Keratinocyte (primary cell): Measurements from ENCODE around the gene FFAR2. TPM values are rescaled to one million over a fixed set of nuclear protein-coding genes. Genes with fewer than 3 reads are reported as not detected.
"Not testable (repeated sequence)": the region's sequence is repeated elsewhere in the genome, so short reads cannot be mapped to it uniquely, and the experiment has no call there.

Experiments
- DNase-seq: peaks from one replicate; pipeline ENCODE4 v3.0.0-alpha.2; 2011; ENCODE audit warnings: low read depth, missing footprints, low spot score
- FAIRE-seq: peaks from 2 replicates; lab custom pipeline; 2011; peaks lifted over from hg19 to GRCh38; lab: Jason Lieb, UNC
- H2AFZ ChIP-seq: 2 replicates; pipeline ENCODE4 v1.6.0; 2012; ENCODE audit warnings: low read length, control low read depth, inconsistent platforms; ENCODE audit not compliant: control insufficient read depth
- H3K27ac ChIP-seq: 2 replicates; pipeline ENCODE4 v1.5.1; 2011; ENCODE audit warnings: low read length; ENCODE audit not compliant: control insufficient read depth, insufficient read depth
- H3K27me3 ChIP-seq: 3 replicates; pipeline ENCODE4 v1.6.0; 2011; ENCODE audit warnings: low read length; ENCODE audit not compliant: control insufficient read depth, insufficient read depth; ENCODE audit errors: extremely low read depth
- H3K36me3 ChIP-seq, 2 experiments: 2 replicates in 1 of 2; 3 replicates in 1 of 2; pipeline ENCODE4 v1.5.1; 2011; ENCODE audit warnings: low read length in 2 of 2, mild to moderate bottlenecking in 1 of 2; ENCODE audit not compliant: control insufficient read depth in 2 of 2, insufficient read depth in 2 of 2; ENCODE audit errors: extremely low read depth in 1 of 2
- H3K4me1 ChIP-seq: 3 replicates; pipeline ENCODE4 v1.5.1; 2011; ENCODE audit warnings: low read length; ENCODE audit not compliant: control insufficient read depth, insufficient read depth; ENCODE audit errors: extremely low read depth
- H3K4me2 ChIP-seq: 3 replicates; pipeline ENCODE4 v1.6.0; 2011; ENCODE audit warnings: low read depth, low read length; ENCODE audit not compliant: control insufficient read depth, insufficient read depth; ENCODE audit errors: extremely low read depth
- H3K4me3 ChIP-seq, 3 experiments: fragments of 200-600 bp in 1 of 3; sonication (generic) in 1 of 3; 2 replicates in 2 of 3; 3 replicates in 1 of 3; pipeline ENCODE4 v1.5.1; 2011 to 2016; ENCODE audit warnings: low read length in 3 of 3, mild to moderate bottlenecking in 3 of 3, control low read depth in 2 of 3, inconsistent platforms in 1 of 3, low read depth in 1 of 3, mixed read lengths in 1 of 3, mixed run types in 1 of 3, moderate library complexity in 1 of 3; ENCODE audit not compliant: control insufficient read depth in 2 of 3, insufficient read depth in 2 of 3; ENCODE audit errors: extremely low read depth in 1 of 3
- H3K79me2 ChIP-seq: 2 replicates; pipeline ENCODE4 v1.6.0; 2012; ENCODE audit warnings: low read length; ENCODE audit not compliant: control insufficient read depth, insufficient read depth
- H3K9ac ChIP-seq: 3 replicates; pipeline ENCODE4 v1.6.0; 2011; ENCODE audit warnings: low read length; ENCODE audit not compliant: control insufficient read depth, insufficient read depth; ENCODE audit errors: extremely low read depth
- H3K9me1 ChIP-seq: 3 replicates; pipeline ENCODE4 v1.6.0; 2011; ENCODE audit warnings: low read length; ENCODE audit not compliant: control insufficient read depth, insufficient read depth; ENCODE audit errors: extremely low read depth
- H3K9me3 ChIP-seq: 2 replicates; pipeline ENCODE4 v1.5.1; 2012; ENCODE audit warnings: low read depth, low read length; ENCODE audit not compliant: control insufficient read depth
- H4K20me1 ChIP-seq: 3 replicates; pipeline ENCODE4 v1.6.0; 2011; ENCODE audit warnings: low read length; ENCODE audit not compliant: control insufficient read depth, insufficient read depth; ENCODE audit errors: extremely low read depth
- EZH2 ChIP-seq: IDR thresholded peaks from one replicate; pipeline ENCODE4 v1.6.1; 2012; ENCODE audit warnings: inconsistent platforms, mild to moderate bottlenecking, low read length, moderate library complexity
- dilution Hi-C: fragments of 300-500 bp; cut with MboI; formaldehyde crosslinking; loops from one replicate; pipeline ENCODE4 v1.7.0; 2020; ENCODE audit warnings: low sequenced_read_pairs; ENCODE audit not compliant: extremely low pct_ligation_motif_present
- polyA plus RNA-seq, 5 experiments: library from polyadenylated mRNA; depleted of rRNA in 3 of 5; stranded (reverse) in 3 of 5; stranded (forward) in 1 of 5; unstranded in 1 of 5; fragments of >200 nt; gene quantifications; 1 replicate in 1 of 5; 2 replicates in 3 of 5; 3 replicates in 1 of 5; pipeline versions ENCODE4 v1.2.1 to v1.2.3, GENCODE V29; 2011 to 2012; ENCODE audit warnings: missing spikeins in 2 of 5, low read depth in 1 of 5, low replicate concordance in 1 of 5
- TF ChIP-seq, protein P1 (sequence below), 3 experiments: IDR thresholded peaks in 1 of 3; conservative IDR thresholded peaks in 1 of 3; optimal IDR thresholded peaks in 1 of 3; 2 replicates in 2 of 3; 3 replicates in 1 of 3; pipeline versions ENCODE3 to v1.5.1; 2011; ENCODE audit warnings: low read length in 3 of 3, mild to moderate bottlenecking in 3 of 3, moderate library complexity in 2 of 3, control low read depth in 1 of 3, inconsistent platforms in 1 of 3; ENCODE audit not compliant: insufficient read depth in 2 of 3; ENCODE audit errors: extremely low read depth in 1 of 3

Gene FFAR2
- polyA plus RNA-seq, 1 donor (not counting 4 experiments of a cell fraction or from before 2014, with no cell fraction given), result not detected

DNA sequence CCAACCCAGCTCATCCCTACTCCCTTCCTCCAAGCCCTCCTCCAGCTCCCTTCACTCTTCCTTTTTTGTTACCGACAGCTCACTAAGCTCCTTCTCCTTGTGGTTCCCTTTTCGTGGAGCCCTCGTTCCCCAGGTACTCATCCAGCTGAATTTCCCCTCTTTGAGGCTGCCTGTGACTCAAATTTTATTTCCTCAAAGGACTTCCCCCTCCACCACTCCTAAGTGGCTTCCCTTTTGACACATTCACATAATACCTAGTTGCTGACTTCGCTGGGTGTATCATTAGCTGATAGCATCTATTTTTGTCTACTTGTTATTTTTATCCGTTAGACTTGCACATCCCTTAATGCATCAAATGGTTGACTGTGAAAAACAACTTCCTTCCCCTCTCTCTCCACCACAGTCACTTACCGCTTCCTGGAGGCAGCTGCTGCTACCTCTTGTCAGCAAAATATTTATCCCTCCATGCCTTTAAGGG is 14.5 kb downstream of the FFAR2 start:
- dilution Hi-C loops, result no loop called here
- DNase-seq (no peak), FAIRE-seq (no peak)
- Histone ChIP-seq H3K27ac (no peak overlapping the region), H3K4me2 (no peak overlapping the region), H3K79me2 (no peaks in the 10 kb centered on the region), H3K4me1 (no peaks in the 10 kb centered on the region), H2AFZ (no peak overlapping the region), H4K20me1 (no peaks in the 10 kb centered on the region), H3K4me3 (no peak overlapping the region), H3K9ac (no peak overlapping the region), H3K27me3 (no peaks in the 10 kb centered on the region), H3K9me1 (no peaks in the 10 kb centered on the region), H3K9me3 (no peaks in the 10 kb centered on the region), H3K36me3 (no peaks in the 10 kb centered on the region)
- TF ChIP-seq, protein P1, sequence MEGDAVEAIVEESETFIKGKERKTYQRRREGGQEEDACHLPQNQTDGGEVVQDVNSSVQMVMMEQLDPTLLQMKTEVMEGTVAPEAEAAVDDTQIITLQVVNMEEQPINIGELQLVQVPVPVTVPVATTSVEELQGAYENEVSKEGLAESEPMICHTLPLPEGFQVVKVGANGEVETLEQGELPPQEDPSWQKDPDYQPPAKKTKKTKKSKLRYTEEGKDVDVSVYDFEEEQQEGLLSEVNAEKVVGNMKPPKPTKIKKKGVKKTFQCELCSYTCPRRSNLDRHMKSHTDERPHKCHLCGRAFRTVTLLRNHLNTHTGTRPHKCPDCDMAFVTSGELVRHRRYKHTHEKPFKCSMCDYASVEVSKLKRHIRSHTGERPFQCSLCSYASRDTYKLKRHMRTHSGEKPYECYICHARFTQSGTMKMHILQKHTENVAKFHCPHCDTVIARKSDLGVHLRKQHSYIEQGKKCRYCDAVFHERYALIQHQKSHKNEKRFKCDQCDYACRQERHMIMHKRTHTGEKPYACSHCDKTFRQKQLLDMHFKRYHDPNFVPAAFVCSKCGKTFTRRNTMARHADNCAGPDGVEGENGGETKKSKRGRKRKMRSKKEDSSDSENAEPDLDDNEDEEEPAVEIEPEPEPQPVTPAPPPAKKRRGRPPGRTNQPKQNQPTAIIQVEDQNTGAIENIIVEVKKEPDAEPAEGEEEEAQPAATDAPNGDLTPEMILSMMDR (optimal IDR thresholded peaks at IDR 0.05 in 1 of 3, IDR thresholded peaks at IDR 0.05 in 1 of 3, conservative IDR thresholded peaks at IDR 0.05 in 1 of 3; ENCODE audit: extremely low read depth in 1 of 3, insufficient read depth in 2 of 3, low read length in 3 of 3), result no peak

DNA sequence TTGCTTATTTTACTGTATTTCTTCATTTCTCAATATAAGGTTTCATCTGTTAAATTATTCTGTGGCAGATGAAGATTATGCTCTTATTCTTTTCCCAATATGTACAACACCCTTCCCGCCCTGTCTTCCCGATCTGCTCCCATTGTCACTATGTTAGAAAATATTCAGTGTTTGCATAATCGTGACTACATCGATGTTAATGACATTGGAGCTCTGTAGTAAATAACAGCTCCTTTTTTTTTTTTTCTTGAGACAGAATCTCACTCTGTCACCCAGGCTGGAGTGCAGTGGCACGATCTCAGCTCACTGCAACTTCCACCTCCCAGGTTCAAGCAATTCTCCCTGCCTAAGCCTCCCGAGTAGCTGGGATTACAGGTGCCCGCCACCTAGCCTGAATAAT is 14.9 kb downstream of the FFAR2 start:
- H3K4me2 ChIP-seq, H3K9me1 ChIP-seq, H3K27ac ChIP-seq, H3K4me3 ChIP-seq, H3K9me3 ChIP-seq, H3K79me2 ChIP-seq, H3K9ac ChIP-seq, H3K4me1 ChIP-seq, DNase-seq, H3K36me3 ChIP-seq, H3K27me3 ChIP-seq, H4K20me1 ChIP-seq, dilution Hi-C loops, FAIRE-seq, H2AFZ ChIP-seq: not testable (repeated sequence)

DNA sequence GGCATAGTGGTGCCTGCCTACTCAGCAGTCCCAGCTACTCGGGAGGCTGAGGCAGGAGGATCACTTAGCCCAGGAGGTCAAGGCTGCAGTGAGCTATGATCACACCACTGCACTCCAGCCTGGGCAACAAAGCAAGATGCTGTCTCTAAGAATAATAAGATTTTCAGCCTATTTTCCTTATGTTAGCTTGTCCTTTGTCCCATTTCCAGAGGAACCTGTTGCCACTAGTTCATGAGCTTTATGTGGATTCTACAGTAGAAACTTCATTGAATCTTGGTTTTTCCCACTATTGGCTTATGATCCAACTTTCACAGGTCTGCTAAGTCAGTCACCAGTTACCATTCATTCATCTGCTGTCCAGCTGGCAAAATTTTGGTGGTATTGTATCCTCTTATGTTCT is 18.2 kb downstream of the FFAR2 start:
- H4K20me1 ChIP-seq, result no peaks in the 10 kb centered on the region
- H3K4me1 ChIP-seq, result no peaks in the 10 kb centered on the region
- FAIRE-seq (no peak), DNase-seq (no peak)
- no peaks in the 10 kb centered on the region for H3K27me3 ChIP-seq
- H2AFZ ChIP-seq, result no peak overlapping the region
- TF ChIP-seq EZH2, result no peak
- TF ChIP-seq, protein P1 (optimal IDR thresholded peaks at IDR 0.05 in 1 of 3, IDR thresholded peaks at IDR 0.05 in 1 of 3, conservative IDR thresholded peaks at IDR 0.05 in 1 of 3; ENCODE audit: extremely low read depth in 1 of 3, insufficient read depth in 2 of 3, low read length in 3 of 3), result no peak
- no peaks in the 10 kb centered on the region for H3K36me3 ChIP-seq
- no peaks in the 10 kb centered on the region for H3K9me3 ChIP-seq
- no peak overlapping the region for H3K27ac ChIP-seq
- H3K79me2 ChIP-seq, result no peaks in the 10 kb centered on the region
- no peak overlapping the region for H3K9ac ChIP-seq
- H3K4me2 ChIP-seq, result no peak overlapping the region
- dilution Hi-C loops, result no loop called here
- no peak overlapping the region for H3K4me3 ChIP-seq
- H3K9me1 ChIP-seq, result no peaks in the 10 kb centered on the region
